Pulmonary artery endothelial cell (primary cell): ENCODE data around the gene TIA1. TPM values are rescaled to one million over a fixed set of nuclear protein-coding genes. Genes with fewer than 3 reads are reported as not detected.

Source experiments
- total RNA-seq: library from RNA; depleted of rRNA; stranded (reverse); fragments of >200 nt; gene quantifications from 2 replicates; pipeline ENCODE4 v1.2.3, GENCODE V29; 2014

Gene TIA1
- total RNA-seq, 1 donor from 2014 or later = 136 TPM

Other genes with a start within 250 kb of the TIA1 start
- 47.0 and 48.7 TPM in 2 replicates for gene PCBP1, start 161.2 kb downstream of the TIA1 start, total RNA-seq
- 10.4 and 27.6 TPM in 2 replicates for gene C2orf42, start 57.6 kb downstream of the TIA1 start, total RNA-seq
- 27.9 and 40.9 TPM in 2 replicates for gene PCYOX1, start 9.5 kb upstream of the TIA1 start, total RNA-seq
- gene SNRPG, start 45.1 kb upstream of the TIA1 start, total RNA-seq = 234 and 237 TPM in 2 replicates
- 34.4 and 43.6 TPM in 2 replicates for gene FAM136A, start 53.4 kb upstream of the TIA1 start, total RNA-seq